Measurements from ENCODE around the gene CNGB1.
A peak's percentile ranks its signal among the peaks of the same experiment; 100 is the strongest.

Gene CNGB1

GRCh38 chr16:58002936-58003335 is 32.0 kb upstream of the CNGB1 start:
- H3K79me2 ChIP-seq (ENCODE audit: insufficient read depth, low read length), result no peaks in the 10 kb centered on the region
- H3K27ac ChIP-seq (ENCODE audit: low read depth, low read length, poor library complexity, severe bottlenecking), result no peak overlapping the region
- no peak overlapping the region for H3K4me3 ChIP-seq (ENCODE audit: low read depth, low read length, poor library complexity, severe bottlenecking)
- TF ChIP-seq EZH2 (IDR thresholded peaks at IDR 0.05; ENCODE audit: borderline replicate concordance, low read length) (no peak), CTCF (IDR thresholded peaks at IDR 0.05; ENCODE audit: low read length) (no peak)
- H3K9me2 ChIP-seq (ENCODE audit: low read depth, low read length), result no peaks in the 10 kb centered on the region
- H3K27me3 ChIP-seq (ENCODE audit: insufficient read depth, low read length), result no peaks in the 10 kb centered on the region
- no peaks in the 10 kb centered on the region for H3F3A ChIP-seq (ENCODE audit: insufficient read depth, low read length)
- H3K9me3 ChIP-seq (ENCODE audit: low read length), result no peaks in the 10 kb centered on the region
- no peak overlapping the region for H2AFZ ChIP-seq (ENCODE audit: low read length)
- peaks cover 22% of the 10 kb centered on the region for H3K4me1 ChIP-seq (ENCODE audit: insufficient read depth, low read length, severe bottlenecking)
- H3K9ac ChIP-seq (ENCODE audit: low read length), result no peak overlapping the region
- no peaks in the 10 kb centered on the region for H4K20me1 ChIP-seq (ENCODE audit: insufficient read depth, low read length)
- peaks cover 37% of the 10 kb centered on the region for H3K36me3 ChIP-seq (ENCODE audit: insufficient read depth, low read length)
- no peak overlapping the region for H3K4me2 ChIP-seq (ENCODE audit: low read length)

GRCh38 chr16:58002416-58002800 is 31.5 kb upstream of the CNGB1 start:
- peak overlapping the region; percentile 70 for H3K4me3 ChIP-seq (ENCODE audit: low read depth, low read length, poor library complexity, severe bottlenecking)
- H3F3A ChIP-seq (ENCODE audit: insufficient read depth, low read length), result no peaks in the 10 kb centered on the region
- H3K9me3 ChIP-seq (ENCODE audit: low read length), result no peaks in the 10 kb centered on the region
- H3K4me1 ChIP-seq (ENCODE audit: insufficient read depth, low read length, severe bottlenecking), result peaks cover 22% of the 10 kb centered on the region
- peak overlapping the region; percentile 80 for H3K4me2 ChIP-seq (ENCODE audit: low read length)
- no peaks in the 10 kb centered on the region for H3K9me2 ChIP-seq (ENCODE audit: low read depth, low read length)
- H4K20me1 ChIP-seq (ENCODE audit: insufficient read depth, low read length), result no peaks in the 10 kb centered on the region
- H3K79me2 ChIP-seq (ENCODE audit: insufficient read depth, low read length), result no peaks in the 10 kb centered on the region
- H3K9ac ChIP-seq (ENCODE audit: low read length), result peak overlapping the region; percentile 74
- TF ChIP-seq EZH2 (IDR thresholded peaks at IDR 0.05; ENCODE audit: borderline replicate concordance, low read length) (no peak), CTCF (IDR thresholded peaks at IDR 0.05; ENCODE audit: low read length) (no peak)
- no peak overlapping the region for H2AFZ ChIP-seq (ENCODE audit: low read length)
- peaks cover 39% of the 10 kb centered on the region for H3K36me3 ChIP-seq (ENCODE audit: insufficient read depth, low read length)
- no peaks in the 10 kb centered on the region for H3K27me3 ChIP-seq (ENCODE audit: insufficient read depth, low read length)
- H3K27ac ChIP-seq (ENCODE audit: low read depth, low read length, poor library complexity, severe bottlenecking), result no peak overlapping the region

- no peaks in the 10 kb centered on the region for H3F3A ChIP-seq (ENCODE audit: insufficient read depth, low read length)
- peak overlapping the region; percentile 80 for H3K4me2 ChIP-seq (ENCODE audit: low read length)
- peak overlapping the region; percentile 70 for H3K4me3 ChIP-seq (ENCODE audit: low read depth, low read length, poor library complexity, severe bottlenecking)
- H2AFZ ChIP-seq (ENCODE audit: low read length), result no peak overlapping the region
- no peaks in the 10 kb centered on the region for H3K9me3 ChIP-seq (ENCODE audit: low read length)
- no peaks in the 10 kb centered on the region for H3K79me2 ChIP-seq (ENCODE audit: insufficient read depth, low read length)
- peak overlapping the region; percentile 74 for H3K9ac ChIP-seq (ENCODE audit: low read length)
- peaks cover 39% of the 10 kb centered on the region for H3K36me3 ChIP-seq (ENCODE audit: insufficient read depth, low read length)
- no peaks in the 10 kb centered on the region for H4K20me1 ChIP-seq (ENCODE audit: insufficient read depth, low read length)
- H3K9me2 ChIP-seq (ENCODE audit: low read depth, low read length), result no peaks in the 10 kb centered on the region
- H3K27me3 ChIP-seq (ENCODE audit: insufficient read depth, low read length), result no peaks in the 10 kb centered on the region
- no peak overlapping the region for H3K27ac ChIP-seq (ENCODE audit: low read depth, low read length, poor library complexity, severe bottlenecking)
- peaks cover 22% of the 10 kb centered on the region for H3K4me1 ChIP-seq (ENCODE audit: insufficient read depth, low read length, severe bottlenecking)
- TF ChIP-seq EZH2 (IDR thresholded peaks at IDR 0.05; ENCODE audit: borderline replicate concordance, low read length) (no peak), CTCF (IDR thresholded peaks at IDR 0.05; ENCODE audit: low read length) (no peak)
These were observed 31.0 kb upstream of the CNGB1 start for GRCh38 chr16:58001781-58002415.

Measured in OCI-LY1 (cell line).